ENCODE results near the gene BPIFB6.

The BPIFB6 gene

DNA sequence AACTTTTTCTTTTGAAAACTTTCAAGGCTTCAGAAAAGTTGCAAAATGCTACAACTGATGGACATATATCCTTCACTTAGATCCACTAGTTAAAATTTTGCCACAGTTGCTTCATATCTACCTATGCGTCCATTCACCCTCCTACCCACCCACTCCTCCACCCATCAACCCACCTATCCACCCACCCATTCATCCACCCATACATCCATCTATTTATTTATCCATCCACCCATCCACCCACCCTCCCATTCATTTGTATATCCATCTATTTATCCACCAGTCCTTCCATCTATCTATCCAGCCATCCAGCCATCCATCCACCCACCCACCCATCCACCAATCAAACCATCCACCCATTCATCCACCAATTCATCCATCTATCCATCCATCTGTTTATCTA is 61.6 kb downstream of the BPIFB6 start:
- DNase-seq: no peak

DNA sequence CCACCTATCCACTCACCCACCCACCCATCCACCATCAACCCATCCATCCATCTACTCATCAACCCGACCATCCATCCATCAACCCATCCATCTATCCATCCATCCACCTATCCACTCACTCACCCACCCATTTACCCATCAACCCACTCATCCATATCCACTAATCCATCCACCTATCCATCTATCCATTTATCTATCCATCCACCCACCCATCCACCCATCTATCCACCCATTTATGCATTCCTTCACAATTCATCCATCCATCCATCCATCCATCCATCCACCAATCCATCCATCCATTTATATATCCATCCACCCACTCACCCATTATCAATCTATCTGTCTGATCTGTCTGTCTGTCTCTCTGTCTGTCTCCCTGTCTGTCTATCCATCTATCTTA is 62.1 kb downstream of the BPIFB6 start:
- DNase-seq: no peak
